Calu3 (cell line): ENCODE results near the gene ATF7. TPM values are rescaled to one million over a fixed set of nuclear protein-coding genes. Genes with fewer than 3 reads are reported as not detected.

Source experiments
- BruUV-seq: library from RNA; stranded (reverse); fragments of 400-500 nt; replicated peaks from 2 replicates; lab custom pipeline; 2021; lab: Mats Ljungman, UMichigan
- CTCF ChIA-PET: fragments of 300-600 bp; sonication (Branson Sonifier 250); formaldehyde crosslinking; loops from one replicate; lab custom pipeline; 2022; ENCODE audit warnings: antibody characterized with exemption; lab: Charles Lee
- DNase-seq: peaks from one replicate; pipeline ENCODE4 v3.0.0; 2022
- H3K27ac Mint-ChIP-seq: one replicate; pipeline ENCODE4 v1.8.0; 2022; ENCODE audit warnings: mixed read lengths; ENCODE audit not compliant: unreplicated experiment
- H3K27me3 Mint-ChIP-seq: one replicate; pipeline ENCODE4 v1.8.0; 2022; ENCODE audit warnings: mixed read lengths; ENCODE audit not compliant: unreplicated experiment
- H3K36me3 Mint-ChIP-seq: one replicate; pipeline ENCODE4 v1.8.0; 2022; ENCODE audit warnings: mild to moderate bottlenecking, moderate library complexity, mixed read lengths; ENCODE audit not compliant: insufficient read depth, unreplicated experiment
- H3K4me1 Mint-ChIP-seq: one replicate; pipeline ENCODE4 v1.8.0; 2022; ENCODE audit warnings: mild to moderate bottlenecking, low read depth, mixed read lengths; ENCODE audit not compliant: unreplicated experiment
- H3K4me3 Mint-ChIP-seq: one replicate; pipeline ENCODE4 v1.8.0; 2022; ENCODE audit warnings: mild to moderate bottlenecking, low read depth, moderate library complexity, mixed read lengths; ENCODE audit not compliant: unreplicated experiment
- H3K9me3 Mint-ChIP-seq: one replicate; pipeline ENCODE4 v1.8.0; 2022; ENCODE audit warnings: low read depth, mixed read lengths; ENCODE audit not compliant: unreplicated experiment
- CTCF ChIP-seq: fragments of 200-600 bp; IDR thresholded peaks from one replicate; pipeline ENCODE4 v1.8.0; 2022; ENCODE audit warnings: antibody characterized with exemption; ENCODE audit not compliant: unreplicated experiment
- intact Hi-C: fragments of 100-400 bp; cut with micrococcal nuclease; formaldehyde crosslinking; loops from one replicate; pipeline ENCODE4 v1.10.0; 2022; ENCODE audit not compliant: unreplicated experiment
- total RNA-seq: library from RNA; stranded (reverse); gene quantifications from 2 replicates; pipeline ENCODE4 v1.2.3, GENCODE V29; 2022

The ATF7 gene
- total RNA-seq, 1 experiment from 2014 or later: 18.0 TPM

GRCh38 chr12:53504004-53504920 lies 121.9 kb downstream of the ATF7 start:
- CTCF ChIA-PET: interaction anchor here (0.6 kb wide), 3 partner anchors 39 to 141 kb away, joined by 3 to 11 read pairs (median 3); no protein-coding TSS in a partner anchor
- Mint-ChIP-seq H3K27ac (no peak overlapping the region), H3K4me1 (peaks cover 18% of the 10 kb centered on the region), H3K27me3 (no peaks in the 10 kb centered on the region), H3K36me3 (peaks cover 51% of the 10 kb centered on the region), H3K4me3 (no peak overlapping the region), H3K9me3 (no peaks in the 10 kb centered on the region)
- TF ChIP-seq CTCF: no peak
- no TSS peak for BruUV-seq
- no peak for DNase-seq
- intact Hi-C loops: no loop called here

DNA sequence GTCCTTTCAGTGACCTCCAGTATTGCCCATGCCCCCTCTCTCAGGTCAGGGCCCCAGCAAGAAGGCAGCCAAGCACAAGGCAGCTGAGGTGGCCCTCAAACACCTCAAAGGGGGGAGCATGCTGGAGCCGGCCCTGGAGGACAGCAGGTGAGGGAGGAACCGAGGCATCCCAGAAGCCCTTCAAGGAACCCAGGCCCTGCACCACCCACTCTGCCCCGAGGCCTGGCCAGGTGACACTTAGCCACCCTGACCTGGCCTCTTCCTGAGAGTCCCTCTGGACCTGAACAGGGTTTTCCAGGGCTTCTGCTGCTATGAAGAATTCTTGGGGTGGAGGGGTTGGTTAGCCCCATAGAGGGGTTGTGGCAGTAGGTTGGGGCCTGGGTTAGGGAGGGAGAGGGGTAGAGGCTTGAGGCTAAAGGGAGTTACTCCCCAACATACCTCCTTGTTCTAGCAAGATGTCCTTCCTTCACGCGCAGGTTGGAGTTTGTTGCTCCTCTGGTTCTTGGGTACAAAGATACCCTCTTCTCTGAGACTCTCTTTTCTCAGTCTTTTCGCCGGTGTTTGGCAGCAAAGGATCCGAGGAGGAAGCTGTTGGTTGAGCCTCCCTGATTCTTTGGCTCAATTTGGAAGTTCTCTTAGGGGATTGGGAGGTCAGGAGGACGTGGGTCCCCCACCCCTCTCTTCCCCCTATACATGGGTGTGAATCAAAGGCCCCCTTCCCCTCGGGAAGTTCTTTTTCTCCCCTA lies 123.0 kb downstream of the ATF7 start:
- no peaks in the 10 kb centered on the region for H3K9me3 Mint-ChIP-seq
- H3K27me3 Mint-ChIP-seq: peaks cover 9% of the 10 kb centered on the region
- H3K27ac Mint-ChIP-seq: no peak overlapping the region
- no peak for DNase-seq
- peaks cover 18% of the 10 kb centered on the region for H3K4me1 Mint-ChIP-seq
- BruUV-seq: no TSS peak
- CTCF ChIA-PET: interaction anchor here (0.6 kb wide), 1 partner anchor 142 kb away, joined by 3 read pairs; no protein-coding TSS in a partner anchor
- intact Hi-C loops: no loop called here
- H3K4me3 Mint-ChIP-seq: no peak overlapping the region
- TF ChIP-seq CTCF: no peak
- peaks cover 62% of the 10 kb centered on the region for H3K36me3 Mint-ChIP-seq

DNA sequence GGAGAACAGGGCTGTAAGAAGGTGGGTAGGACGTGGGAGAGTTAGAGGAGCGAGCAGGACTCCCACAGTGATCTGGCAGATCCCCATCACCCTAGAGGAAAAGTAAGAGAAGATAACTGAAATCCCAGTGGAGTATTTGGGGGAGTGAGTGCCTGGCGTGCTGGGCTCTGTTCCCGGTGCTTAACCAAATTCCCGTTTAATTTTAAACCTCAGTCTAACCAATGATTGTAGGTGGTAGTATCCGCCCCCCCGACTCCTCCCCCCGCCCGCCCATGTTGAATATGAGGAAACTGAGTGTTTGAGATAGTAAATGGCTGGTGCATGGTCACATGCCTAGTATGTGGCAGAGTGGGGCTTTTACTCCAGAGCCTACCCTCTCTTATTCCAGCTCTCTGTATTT lies 123.9 kb downstream of the ATF7 start:
- Mint-ChIP-seq H3K36me3 (peaks cover 62% of the 10 kb centered on the region), H3K9me3 (no peaks in the 10 kb centered on the region), H3K27me3 (peaks cover 10% of the 10 kb centered on the region), H3K4me3 (no peak overlapping the region), H3K4me1 (peaks cover 18% of the 10 kb centered on the region), H3K27ac (no peak overlapping the region)
- CTCF ChIA-PET: no interaction called here
- DNase-seq: no peak
- intact Hi-C loops: no loop called here
- no peak for TF ChIP-seq CTCF
- no TSS peak for BruUV-seq

GRCh38 chr12:53501615-53502181 lies 124.5 kb downstream of the ATF7 start:
- H3K36me3 Mint-ChIP-seq: peaks cover 57% of the 10 kb centered on the region
- no peak overlapping the region for H3K27ac Mint-ChIP-seq
- no peaks in the 10 kb centered on the region for H3K9me3 Mint-ChIP-seq
- peaks cover 10% of the 10 kb centered on the region for H3K27me3 Mint-ChIP-seq
- peaks cover 18% of the 10 kb centered on the region for H3K4me1 Mint-ChIP-seq
- BruUV-seq: TSS peak; percentile 69
- intact Hi-C loops: no loop called here
- no peak for DNase-seq
- CTCF ChIA-PET: interaction anchor here (0.5 to 2.0 kb wide), 4 partner anchors 80 to 180 kb away, joined by 3 to 11 read pairs (median 4); partner anchors contain the start of gene AAAS
- TF ChIP-seq CTCF: no peak
- H3K4me3 Mint-ChIP-seq: peak overlapping the region; percentile 76
